Measurements from ENCODE around the gene EML4.
"Not testable (repeated sequence)": the region's sequence is repeated elsewhere in the genome, so short reads cannot be mapped to it uniquely, and the experiment has no call there.

Gene EML4

DNA sequence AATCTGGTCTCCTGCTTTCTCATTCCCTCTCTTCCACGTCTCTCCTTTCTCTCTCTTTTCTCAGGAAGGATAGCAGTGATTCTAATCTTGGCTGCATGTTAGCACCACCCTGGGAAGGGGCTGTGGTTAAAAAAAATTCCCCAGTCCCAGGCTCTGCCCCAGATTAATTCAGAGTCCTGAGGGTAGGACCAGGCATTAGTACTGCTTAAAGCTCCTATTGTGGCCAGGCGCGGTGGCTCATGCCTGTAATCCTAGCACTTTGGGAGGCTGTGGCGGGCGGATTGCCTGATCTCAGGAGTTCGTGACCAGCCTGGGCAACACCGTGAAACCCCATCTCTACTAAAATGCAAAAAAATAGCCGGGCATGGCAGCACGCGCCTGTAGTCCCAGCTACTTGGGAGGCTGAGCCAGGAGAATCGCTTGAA lies 35.4 kb upstream of the EML4 start:
- H3K4me3 ChIP-seq (ENCODE audit: low read depth, low read length) = no peak overlapping the region
- DNase-seq (ENCODE audit: low read depth) = no peak
- TF ChIP-seq, protein P1, sequence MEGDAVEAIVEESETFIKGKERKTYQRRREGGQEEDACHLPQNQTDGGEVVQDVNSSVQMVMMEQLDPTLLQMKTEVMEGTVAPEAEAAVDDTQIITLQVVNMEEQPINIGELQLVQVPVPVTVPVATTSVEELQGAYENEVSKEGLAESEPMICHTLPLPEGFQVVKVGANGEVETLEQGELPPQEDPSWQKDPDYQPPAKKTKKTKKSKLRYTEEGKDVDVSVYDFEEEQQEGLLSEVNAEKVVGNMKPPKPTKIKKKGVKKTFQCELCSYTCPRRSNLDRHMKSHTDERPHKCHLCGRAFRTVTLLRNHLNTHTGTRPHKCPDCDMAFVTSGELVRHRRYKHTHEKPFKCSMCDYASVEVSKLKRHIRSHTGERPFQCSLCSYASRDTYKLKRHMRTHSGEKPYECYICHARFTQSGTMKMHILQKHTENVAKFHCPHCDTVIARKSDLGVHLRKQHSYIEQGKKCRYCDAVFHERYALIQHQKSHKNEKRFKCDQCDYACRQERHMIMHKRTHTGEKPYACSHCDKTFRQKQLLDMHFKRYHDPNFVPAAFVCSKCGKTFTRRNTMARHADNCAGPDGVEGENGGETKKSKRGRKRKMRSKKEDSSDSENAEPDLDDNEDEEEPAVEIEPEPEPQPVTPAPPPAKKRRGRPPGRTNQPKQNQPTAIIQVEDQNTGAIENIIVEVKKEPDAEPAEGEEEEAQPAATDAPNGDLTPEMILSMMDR (IDR thresholded peaks at IDR 0.05; ENCODE audit: insufficient read depth, low read depth, low read length, missing control alignments) = no peak

DNA sequence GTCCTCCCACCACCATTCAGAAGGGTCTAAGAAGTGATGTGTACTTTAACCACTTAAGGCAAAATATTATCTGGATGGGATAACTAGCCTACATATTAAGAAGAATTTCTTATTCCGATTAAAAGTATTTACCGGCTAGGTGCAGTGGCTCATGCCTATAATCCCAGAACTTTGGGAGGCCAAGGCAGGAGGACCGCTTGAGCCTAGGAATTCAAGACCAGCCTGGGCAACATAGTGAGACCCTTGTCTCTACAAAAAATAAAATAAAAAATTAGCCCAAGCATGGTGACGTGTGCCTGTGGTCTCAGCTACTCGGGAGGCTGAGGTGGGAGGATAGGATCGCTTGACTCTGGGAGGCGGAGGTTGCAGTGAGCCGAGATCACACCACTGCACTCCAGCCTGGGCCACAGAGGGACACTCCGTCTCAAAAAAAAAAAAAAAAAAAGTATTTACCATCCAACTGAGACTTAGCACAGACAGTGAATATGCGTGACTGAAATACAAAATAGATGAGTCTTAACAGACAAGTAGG lies 34.7 kb upstream of the EML4 start:
- H3K4me3 ChIP-seq (ENCODE audit: low read depth, low read length); DNase-seq (ENCODE audit: low read depth): not testable (repeated sequence)

DNA sequence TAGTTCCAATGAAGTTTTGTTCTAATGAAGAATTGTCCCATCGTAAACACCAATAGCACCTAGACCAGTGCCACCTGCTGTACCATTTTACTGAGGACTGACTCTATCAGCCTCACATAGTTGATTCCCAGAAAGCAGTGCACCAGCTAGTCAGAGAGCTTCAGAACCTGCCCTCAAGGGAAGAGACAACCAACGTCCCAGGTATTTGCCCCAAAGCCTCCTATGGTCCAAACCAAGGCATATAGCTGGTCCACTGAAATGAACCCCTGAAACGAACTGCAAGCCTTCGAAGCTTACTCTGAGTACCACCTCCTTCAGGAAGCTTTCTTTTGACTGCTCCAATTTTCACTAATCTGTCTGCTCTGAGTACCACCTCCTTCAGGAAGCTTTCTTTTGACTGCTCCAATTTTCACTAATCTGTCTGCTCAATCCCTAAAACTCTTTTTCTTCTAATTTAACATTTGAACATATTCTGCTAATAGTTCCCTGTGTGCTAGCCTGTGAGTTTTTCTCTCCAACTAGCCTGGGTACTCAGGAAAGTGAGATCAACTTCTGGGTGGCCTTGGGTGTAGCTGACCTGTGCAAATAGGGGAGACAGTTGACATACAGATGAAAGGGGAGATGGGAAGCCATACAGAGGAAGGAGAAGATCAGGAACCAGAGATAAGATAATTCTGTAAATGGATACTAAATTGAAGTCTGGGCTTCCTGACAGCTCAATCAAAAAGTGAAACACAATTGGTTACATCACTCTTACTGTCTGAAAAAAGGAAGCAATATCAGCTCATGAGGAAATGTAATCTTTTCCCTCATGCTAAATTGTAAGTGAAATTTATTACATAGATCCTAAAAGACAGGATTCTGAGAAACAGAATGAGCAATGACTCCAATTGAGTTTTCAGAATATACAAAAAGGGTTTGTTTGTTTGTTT lies 33.5 kb upstream of the EML4 start:
- DNase-seq (ENCODE audit: low read depth) = peak; percentile 20
- no peak overlapping the region for H3K4me3 ChIP-seq (ENCODE audit: low read depth, low read length)
- TF ChIP-seq, protein P1 (IDR thresholded peaks at IDR 0.05; ENCODE audit: insufficient read depth, low read depth, low read length, missing control alignments) = no peak

DNA sequence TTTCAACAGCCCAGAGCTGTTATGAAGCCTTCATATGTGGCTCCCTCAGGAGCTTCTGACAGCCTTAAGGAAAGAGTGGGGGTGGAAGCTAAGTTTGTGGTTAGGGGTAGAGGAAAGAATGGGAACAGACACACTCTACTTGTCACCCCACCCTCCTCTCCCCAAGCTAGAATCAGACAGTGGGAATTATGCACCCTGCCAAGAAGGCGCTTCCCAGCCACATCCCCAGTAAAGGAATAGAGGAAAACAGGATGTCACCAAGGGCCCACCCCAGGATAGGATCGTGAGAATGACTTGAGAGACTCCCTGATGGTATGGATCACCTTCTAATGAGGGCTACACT lies 32.4 kb upstream of the EML4 start:
- no peak for DNase-seq (ENCODE audit: low read depth)
- TF ChIP-seq, protein P1 (IDR thresholded peaks at IDR 0.05; ENCODE audit: insufficient read depth, low read depth, low read length, missing control alignments) = no peak
- H3K4me3 ChIP-seq (ENCODE audit: low read depth, low read length) = no peak overlapping the region

DNA sequence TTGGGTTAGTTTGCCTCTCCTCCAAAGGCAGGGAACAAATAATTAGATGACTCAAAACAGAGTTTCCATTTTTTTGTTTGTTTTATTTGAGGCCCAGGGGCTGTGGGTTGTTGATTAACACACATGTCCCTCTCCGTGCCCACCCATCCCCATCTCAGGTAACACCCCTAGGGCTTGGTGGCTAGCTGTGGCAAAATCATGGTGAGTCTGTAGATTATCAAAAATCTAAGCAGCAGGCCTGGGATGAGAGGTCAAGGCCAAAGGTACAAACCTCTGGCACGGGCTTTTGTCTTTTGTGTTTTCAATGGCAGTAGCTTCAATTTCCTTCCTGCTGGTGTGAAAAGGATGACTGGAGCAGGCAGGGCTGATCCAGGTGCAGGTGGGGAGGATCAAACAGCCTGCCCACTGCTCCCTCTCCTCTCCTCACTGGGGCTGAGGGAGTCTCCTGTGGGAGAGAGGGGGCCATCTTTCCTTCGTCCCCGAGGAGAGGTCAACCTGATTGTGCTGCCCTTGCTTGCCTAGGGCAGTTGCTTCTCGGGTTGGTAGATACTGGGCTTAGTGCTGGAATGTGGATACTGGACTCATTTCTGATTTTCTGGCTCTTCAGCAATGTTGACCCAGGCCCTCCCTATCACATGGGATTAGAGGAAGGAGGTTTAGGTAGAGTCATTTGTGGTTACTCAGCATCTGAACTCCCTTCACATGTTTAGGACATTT lies 31.9 kb upstream of the EML4 start:
- no peak overlapping the region for H3K4me3 ChIP-seq (ENCODE audit: low read depth, low read length)
- DNase-seq (ENCODE audit: low read depth) = no peak
- TF ChIP-seq, protein P1 (IDR thresholded peaks at IDR 0.05; ENCODE audit: insufficient read depth, low read depth, low read length, missing control alignments) = no peak

DNA sequence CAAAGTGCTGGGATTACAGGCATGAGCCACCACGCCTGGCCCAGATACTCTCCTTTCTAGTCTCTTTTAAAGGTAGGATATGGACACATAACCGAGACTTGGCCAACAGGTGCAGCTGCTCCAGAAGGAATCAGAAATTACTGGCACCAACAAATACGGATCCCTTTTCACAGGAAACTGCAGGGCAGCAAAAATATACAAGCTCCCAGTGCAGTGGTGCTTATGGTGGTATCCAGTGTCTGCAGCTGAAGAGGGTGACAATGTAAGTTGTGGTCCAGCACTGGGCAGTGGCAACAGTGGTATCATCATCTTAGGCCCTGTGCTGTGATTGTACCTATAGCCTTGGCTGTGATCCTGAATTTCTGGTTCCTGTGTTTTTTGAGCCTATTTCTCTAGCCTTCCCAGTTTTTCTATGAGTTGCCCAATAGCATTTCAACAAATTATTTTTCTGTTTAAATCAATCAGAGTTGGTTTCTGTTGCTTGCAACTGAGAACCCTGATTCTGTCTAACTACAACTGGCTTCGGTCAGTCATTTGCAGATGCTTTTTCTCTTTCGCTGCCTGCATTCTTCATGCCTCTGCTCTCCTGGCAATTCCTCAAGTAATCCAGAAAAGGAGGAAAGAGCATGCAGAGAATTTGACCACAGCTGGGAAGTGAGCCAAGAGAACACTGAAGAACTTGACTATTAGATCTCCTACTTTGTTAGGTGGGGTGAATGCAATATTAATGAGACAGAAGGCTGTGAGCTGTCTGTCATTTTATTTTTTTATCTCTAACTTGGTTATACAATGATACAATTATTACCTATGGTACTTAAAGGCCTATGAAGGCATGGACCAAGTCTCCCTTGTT lies 30.8 kb upstream of the EML4 start:
- DNase-seq (ENCODE audit: low read depth) = no peak
- TF ChIP-seq, protein P1 (IDR thresholded peaks at IDR 0.05; ENCODE audit: insufficient read depth, low read depth, low read length, missing control alignments) = no peak
- no peak overlapping the region for H3K4me3 ChIP-seq (ENCODE audit: low read depth, low read length)

All from GM12865 (cell line).